Glomerular endothelial cell (primary cell): ENCODE results near the gene ASB15. TPM values are rescaled to one million over a fixed set of nuclear protein-coding genes. Genes with fewer than 3 reads are reported as not detected.
"Not testable (repeated sequence)": the region's sequence is repeated elsewhere in the genome, so short reads cannot be mapped to it uniquely, and the experiment has no call there.

Source experiments
- DNase-seq: peaks from one replicate; pipeline ENCODE4 v3.0.0-alpha.2; 2011; ENCODE audit warnings: low read depth, low spot score; ENCODE audit errors: extremely low read depth
- total RNA-seq: library from RNA; depleted of rRNA; stranded (reverse); fragments of >200 nt; gene quantifications from 2 replicates; pipeline ENCODE4 v1.2.3, GENCODE V29; 2015

Gene ASB15
- total RNA-seq, 1 donor from 2014 or later, result not detected

DNA sequence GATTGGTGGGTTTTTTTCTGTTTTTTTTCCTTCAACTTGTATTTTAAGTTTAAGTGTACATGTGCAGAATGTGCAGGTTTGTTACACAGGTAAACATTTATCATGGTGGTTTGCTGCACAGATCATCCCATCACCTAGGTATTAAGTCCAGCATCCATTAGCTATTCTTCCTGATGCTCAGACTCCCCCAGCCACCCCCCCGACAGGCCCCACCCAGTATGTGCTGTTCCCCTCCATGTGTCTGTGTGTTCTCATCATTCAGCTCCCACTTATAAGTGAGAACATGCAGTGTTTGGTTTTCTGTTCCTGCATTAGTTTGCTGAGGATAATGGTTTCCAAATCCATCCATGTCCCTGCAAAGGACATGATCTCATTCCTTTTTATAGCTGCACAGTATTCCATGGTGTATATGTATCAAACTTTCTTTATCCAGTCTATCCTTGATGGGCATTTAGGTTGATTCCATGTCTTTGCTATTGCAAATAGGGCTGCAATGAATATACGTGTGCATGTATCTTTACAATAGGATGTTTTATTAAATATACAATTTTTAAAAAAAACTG lies 32.5 kb downstream of the ASB15 start:
- not testable (repeated sequence) for DNase-seq

- no peak for DNase-seq
Observed at GRCh38 chr7:123635551-123636359, 34.1 kb downstream of the ASB15 start.

- no peak for DNase-seq
Observed at GRCh38 chr7:123637203-123637602, 35.6 kb downstream of the ASB15 start.

DNA sequence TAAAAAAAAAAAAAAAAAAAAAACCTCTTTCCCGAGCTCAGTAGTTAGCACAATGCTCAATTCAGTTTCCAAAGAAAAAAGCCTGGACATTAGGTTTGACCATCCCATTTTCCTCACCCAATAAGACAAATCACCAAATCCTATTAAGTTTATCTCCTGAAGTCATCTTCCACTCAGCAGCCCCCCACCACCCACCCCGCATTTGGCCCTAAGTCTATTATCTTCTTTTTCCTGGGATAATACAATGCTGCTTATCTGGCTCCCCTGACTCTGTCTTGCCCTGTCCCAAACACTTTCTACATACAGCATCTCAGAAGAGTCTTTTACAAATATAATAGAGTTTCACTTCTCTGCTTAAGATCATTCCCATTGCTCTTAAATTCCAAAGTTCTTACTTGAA lies 36.3 kb downstream of the ASB15 start:
- no peak for DNase-seq

- DNase-seq, result no peak
Observed at GRCh38 chr7:123639631-123640030, 38.0 kb downstream of the ASB15 start.

GRCh38 chr7:123640583-123640982 lies 39.0 kb downstream of the ASB15 start:
- DNase-seq, result no peak

DNA sequence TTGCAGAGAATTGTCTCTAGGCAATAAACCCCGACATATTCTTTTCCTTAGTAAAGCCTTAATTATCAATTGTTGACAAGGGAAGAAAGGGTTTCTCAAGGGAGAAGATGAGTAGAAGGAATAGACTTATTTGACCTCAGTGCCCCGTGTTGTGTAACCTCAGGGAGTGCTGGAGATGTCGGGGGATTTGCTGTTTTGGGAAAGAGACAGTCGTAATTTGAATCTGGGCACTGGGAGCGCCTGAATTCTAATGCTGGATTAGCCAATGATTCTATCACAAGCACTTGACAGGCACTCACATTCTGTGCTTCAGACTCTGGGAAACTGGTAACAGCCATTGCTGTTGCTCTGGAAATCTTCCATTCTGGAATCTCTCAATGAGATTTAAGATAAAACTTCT lies 40.3 kb downstream of the ASB15 start:
- no peak for DNase-seq

DNA sequence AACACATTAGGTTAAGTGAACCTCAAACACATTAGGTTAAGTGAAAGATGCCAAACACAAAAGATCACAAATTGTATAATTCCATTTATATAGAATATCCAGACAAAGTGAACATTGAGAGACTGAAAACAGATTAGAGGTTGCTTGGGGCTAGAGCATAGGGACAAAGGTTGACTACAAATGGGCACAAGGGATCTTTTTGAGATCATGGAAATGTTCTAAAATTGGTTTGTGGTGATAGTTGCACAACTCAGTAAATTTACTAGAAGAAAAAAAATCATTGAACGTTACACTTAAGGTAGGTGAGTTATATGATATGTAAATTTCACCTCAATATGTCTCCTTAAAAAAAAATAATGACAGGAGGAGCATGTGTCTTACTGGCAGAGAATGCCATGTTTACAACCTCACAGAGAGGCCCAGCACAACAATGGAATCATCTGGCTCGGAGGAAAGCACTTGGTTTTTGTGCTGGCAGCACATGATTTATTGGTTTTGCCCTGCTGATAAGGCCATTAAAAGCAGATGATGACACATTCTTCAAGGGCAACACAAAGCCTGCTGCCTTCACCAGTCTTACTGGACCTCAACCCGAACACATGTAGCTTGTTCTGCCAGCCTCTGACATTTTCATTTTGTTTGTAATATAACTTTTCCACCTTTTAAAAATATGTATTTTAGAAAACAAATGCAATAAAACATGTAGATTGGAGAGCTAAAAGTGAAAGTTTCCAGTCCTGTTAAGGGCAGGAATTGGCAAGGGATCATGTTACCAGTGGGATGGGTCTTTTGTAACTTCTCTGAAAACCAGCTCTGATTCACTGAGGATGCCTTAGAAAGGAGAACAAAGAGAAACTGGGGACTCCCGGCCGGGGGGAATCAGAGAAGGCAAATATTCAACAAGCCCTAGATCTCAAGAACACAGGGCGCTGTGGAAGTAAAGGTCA lies 42.1 kb downstream of the ASB15 start:
- DNase-seq, result peak; percentile 81

- DNase-seq, result no peak
Observed at GRCh38 chr7:123645516-123645915, 43.9 kb downstream of the ASB15 start.

DNA sequence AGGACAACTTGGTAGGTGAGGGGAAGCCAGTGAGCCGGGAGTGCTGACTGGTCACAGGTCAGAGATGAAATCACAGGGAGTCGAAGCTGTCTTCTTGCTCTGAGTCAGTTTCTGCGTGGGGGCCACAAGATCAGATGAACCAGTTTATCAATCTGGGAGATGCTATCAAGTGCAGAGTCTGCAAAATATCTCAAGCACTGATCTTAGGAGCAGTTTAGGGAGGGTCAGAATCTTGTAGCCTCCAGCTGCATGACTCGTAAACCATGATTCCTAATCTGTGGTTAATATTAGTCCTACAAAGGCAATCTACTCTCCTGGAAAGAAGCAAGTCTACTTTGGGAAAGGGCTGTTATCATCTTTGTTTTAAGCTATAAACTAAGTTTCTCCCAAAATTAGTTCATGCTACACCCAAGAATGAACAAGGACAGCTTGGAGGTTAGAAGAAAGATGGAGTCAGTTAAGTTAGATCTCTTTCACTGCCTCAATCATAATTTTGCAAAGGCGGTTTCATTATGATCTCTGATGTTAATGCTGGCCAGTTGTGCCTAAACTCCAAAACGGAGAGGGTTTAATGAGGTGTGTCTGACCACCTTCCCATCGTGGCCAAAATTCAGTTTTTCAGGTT lies 45.6 kb downstream of the ASB15 start:
- no peak for DNase-seq

DNA sequence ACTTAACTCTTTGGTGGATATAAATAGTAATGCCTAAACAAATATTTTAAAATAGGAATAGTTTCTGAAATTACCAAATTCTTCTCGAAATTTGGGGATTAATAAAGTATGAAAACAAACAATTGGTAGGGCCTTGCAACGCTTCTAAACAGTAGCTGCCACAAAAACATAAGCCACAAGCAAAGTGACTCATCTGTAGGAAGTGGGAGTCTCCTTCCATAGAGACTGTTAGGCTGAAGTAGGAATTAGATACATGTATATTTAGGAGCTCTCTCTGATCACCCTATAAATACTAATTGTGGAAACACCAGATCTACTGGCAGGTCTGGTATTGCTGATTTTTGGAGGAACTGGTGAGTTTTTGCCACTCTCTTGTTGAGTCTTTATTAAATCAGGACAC lies 48.3 kb downstream of the ASB15 start:
- DNase-seq, result no peak

- DNase-seq, result no peak
Observed at GRCh38 chr7:123650595-123650994, 49.0 kb downstream of the ASB15 start.

GRCh38 chr7:123652406-123652805 lies 50.8 kb downstream of the ASB15 start:
- no peak for DNase-seq

DNA sequence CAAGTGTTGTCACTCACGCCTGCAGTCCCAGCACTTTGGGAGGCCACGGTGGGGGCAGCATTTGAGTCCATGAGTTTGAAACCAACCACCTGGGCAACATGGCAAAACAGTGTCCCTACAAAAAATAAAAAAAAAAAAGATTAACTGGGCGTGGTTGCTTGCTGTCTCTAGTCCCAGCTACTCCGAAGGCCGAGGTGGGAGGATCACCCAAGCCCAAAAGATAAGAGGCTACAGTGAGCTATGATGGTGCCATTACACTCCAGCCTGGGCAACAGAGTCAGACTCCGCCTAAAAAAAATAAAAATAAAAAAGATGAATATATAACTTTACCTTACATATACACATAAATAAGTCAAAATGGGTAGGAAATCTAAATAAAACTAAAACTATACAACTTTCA lies 51.5 kb downstream of the ASB15 start:
- DNase-seq, result no peak

DNA sequence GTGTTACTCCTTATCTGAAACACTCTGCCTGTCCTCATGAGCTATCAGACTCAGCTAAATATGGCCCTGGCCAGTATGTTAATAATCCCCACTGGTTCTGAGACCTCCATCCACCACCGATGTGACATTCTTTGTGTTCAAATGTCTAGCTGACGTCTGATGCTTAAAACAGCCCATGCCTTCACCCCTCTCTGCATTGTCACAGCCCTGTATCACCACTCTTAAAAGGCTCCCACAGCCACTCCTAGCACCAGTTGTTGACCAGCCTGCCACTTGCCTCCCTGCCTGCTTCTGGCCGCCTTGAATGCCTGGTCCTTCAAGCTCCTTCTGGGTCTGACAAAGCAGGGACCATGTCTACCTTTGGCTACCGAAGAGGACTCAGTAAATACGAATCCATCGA lies 54.0 kb downstream of the ASB15 start, which contains the start of gene LMOD2:
TSS of gene LMOD2 (plus strand) at position 253 of the 400 bp plus-strand sequence. CDS start at position 351, 98 bp downstream.
- DNase-seq, result no peak

DNA sequence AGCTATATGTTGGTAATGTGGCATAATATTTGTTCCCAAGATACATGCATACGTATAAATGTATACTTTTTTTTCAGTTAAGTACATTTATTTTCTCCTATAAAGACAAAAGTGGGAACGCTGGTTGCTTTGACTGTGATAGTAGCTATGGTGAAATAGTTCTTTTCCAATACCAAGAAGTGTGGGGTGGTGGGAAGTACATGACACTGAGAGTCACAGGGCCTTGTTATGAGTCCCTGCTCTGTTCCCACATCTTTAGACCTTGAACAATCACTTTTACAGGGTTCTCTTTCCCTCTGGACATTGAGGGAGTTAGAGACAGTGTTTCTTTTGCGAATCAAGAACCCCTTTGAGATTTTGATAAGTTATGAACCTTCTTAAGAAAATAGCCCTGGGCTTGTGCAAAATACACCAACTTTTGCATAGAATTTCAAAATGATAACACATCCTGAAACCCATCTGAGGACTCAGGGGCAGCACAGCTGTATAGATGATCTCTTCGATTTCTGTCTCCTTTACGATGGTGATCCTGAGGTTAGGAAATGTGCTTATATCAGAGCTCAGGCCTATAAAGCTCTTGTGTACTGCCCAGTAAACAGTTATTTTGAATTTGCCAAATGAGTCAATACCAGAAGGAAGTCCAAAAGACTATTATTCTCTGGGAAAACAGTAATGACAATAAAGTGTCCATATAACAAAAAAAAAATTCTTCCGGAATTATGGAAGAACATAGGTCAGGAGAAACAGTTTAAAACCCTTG lies 55.1 kb downstream of the ASB15 start:
- no peak for DNase-seq

GRCh38 chr7:123657304-123657685 lies 55.7 kb downstream of the ASB15 start:
- no peak for DNase-seq

- no peak for DNase-seq
Observed at GRCh38 chr7:123658023-123658422, 56.4 kb downstream of the ASB15 start.

GRCh38 chr7:123660514-123661354 lies 59.1 kb downstream of the ASB15 start:
- DNase-seq, result no peak
